ENCODE measurements around the gene RBBP4.
"Not testable (repeated sequence)": the region's sequence is repeated elsewhere in the genome, so short reads cannot be mapped to it uniquely, and the experiment has no call there.

Gene RBBP4

DNA sequence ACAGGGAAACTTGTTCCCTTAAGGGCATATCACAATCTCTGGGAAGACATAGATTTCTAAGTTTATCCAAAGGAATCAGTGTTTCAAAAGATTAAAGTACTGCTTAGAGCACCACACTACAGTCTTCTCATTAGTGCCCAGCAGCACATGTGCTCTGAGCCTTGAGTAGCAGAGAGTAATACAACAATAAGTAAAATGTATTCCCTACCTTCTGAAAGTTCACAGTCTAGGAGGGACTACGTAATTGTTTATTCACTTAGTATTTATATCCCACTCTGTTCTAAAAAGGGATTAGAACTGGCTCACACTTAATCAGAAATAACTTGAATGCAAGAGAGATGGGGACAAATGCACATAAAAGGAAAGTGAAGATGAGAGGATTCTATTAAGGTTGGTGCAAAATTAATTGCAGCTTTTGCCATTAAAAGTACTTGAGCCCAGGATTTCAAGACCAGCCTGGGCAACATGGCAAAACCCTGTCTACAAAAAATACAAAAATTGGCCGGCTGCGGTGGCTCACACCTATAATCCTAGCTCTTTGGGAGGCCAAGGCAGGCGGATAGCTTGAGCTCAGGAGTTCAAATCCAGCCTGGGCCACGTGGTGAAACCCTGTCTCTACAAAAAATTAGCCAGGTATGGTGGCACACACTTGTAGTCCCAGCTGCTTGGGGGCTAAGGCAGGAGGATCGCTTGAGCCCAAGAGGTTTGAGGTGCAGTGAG, 42.6 kb downstream of the RBBP4 start:
- no peak for DNase-seq (ENCODE audit: low read depth)

DNA sequence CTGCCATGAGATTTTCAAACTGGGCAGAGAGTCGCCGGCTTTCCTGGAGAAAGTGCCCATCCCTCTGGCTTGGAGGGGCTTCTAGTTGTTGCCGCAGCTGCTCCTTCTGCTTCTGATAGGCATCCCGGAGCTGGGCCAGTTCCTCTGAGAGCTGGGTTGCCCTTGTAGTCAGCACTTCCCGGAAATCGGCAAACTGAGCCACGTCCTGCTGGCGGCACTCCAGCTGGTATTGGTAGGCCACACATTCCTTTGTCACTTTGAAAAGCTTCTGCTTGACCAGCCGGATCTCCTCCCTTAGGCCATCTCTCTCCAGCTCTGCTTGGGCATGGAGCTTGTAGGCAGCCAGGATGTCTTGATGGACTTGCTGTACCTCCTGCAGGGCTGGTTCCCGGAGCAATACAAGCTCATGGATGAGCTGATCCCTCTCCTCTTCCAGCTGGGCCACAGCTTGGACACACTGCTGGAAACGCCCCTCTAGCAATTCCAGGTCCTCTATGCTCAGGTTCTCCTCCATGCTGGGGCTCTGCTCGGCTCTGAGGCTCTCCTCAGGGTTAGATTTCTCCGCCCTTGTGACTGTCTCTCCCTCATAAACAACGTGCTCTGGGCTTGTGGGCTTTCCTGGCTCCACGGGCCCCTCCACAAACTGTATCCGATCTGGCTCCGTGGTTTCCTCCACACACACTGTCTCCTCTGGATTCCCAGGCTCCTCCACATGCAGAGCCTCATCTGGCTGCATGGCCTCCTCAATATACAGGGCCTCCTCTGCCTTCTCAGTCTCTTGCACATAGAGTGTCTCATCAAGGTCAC, 44.3 kb downstream of the RBBP4 start:
- DNase-seq (ENCODE audit: low read depth): peak; percentile 76

DNA sequence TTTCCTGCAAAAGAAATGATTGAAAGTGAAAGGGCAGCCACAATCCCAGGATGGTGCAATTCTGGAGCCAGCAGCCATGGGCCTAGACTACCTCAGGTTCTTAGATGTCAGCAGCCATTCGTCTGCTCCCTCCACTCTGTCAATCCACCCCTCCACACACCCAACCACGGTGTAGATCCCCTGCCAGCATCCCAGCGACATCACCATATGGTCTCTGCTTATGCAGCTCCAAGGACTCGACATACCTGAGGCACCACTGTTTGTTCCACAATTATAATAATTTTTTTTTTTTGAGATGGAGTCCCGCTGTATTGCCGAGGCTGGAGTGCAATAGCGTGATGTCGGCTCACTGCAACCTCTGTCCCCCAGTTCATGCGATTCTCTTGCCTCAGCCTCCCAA, 45.0 kb downstream of the RBBP4 start:
- DNase-seq (ENCODE audit: low read depth): no peak

DNA sequence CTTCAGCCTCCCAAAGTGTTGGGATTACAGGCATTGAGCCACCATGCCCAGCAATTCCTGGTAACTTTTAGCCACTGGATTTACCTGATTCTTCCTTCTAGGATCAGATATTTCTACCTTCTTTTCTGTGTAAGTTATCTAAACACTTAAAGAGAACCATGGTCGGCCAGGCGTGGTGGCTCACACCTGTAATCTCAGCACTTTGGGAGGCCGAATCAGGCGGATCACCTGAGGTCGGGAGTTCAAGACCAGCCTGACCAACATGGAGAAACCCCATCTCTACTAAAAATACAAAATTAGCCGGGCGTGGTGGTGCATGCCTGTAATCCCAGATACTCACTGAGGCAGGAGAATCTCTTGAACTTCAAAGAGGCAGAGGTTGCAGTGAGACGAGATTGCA, 46.0 kb downstream of the RBBP4 start:
- DNase-seq (ENCODE audit: low read depth): not testable (repeated sequence)

DNA sequence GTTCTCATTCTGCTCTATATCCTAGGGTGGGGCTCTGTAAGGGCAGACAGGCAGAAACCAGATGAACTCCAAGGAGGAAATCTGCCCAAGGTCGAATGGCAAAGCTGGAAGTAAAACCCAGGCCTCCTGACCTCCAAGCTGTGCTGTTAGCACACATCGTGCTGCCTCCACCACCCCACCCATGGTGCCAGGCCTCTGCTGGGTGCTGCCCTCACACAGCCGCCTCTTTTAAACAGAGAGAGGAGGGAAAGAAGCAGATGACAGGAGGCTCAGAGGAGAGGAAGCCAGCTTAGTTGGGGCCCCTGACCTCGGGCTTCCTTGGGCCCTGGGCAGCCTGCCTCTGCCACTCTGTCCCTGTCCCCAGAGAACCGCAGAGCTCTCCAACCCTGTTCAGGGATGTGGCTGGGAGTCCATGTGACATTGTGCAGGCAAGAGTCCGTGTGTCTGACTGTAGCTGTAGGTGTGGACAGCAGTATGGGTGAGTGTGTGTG, 50.5 kb downstream of the RBBP4 start:
- no peak for DNase-seq (ENCODE audit: low read depth)

DNA sequence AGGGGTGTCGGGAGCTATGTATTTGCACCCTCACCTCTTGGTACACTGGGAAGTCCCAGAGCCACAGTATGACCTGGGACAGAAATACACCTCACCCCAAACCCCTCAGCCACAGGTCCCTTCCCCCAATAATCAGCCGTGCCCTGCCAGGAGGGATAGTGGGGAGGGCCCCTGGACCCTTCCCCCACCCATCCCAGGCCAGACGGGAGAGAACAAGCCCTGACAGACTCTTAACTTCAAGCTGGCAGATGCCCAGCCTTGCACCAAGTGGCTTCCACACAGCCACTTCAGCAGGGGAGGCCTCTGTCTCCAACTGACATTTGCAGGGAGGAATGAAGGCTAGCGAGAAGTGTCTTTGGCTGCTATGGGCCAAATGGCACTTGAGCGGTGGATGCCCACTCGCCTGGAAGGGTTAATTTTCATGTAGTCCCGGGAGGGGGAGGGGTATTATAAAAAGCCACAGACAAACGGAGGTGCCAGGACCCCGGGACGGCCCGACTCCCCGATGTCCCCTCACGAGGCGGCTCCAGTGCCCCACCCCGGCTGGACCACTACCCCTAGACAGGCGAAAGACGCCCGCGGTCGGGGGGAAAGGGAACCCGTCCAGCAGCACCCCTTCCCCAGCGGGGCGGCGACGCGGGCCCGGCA, 51.1 kb downstream of the RBBP4 start:
- DNase-seq (ENCODE audit: low read depth): no peak

DNA sequence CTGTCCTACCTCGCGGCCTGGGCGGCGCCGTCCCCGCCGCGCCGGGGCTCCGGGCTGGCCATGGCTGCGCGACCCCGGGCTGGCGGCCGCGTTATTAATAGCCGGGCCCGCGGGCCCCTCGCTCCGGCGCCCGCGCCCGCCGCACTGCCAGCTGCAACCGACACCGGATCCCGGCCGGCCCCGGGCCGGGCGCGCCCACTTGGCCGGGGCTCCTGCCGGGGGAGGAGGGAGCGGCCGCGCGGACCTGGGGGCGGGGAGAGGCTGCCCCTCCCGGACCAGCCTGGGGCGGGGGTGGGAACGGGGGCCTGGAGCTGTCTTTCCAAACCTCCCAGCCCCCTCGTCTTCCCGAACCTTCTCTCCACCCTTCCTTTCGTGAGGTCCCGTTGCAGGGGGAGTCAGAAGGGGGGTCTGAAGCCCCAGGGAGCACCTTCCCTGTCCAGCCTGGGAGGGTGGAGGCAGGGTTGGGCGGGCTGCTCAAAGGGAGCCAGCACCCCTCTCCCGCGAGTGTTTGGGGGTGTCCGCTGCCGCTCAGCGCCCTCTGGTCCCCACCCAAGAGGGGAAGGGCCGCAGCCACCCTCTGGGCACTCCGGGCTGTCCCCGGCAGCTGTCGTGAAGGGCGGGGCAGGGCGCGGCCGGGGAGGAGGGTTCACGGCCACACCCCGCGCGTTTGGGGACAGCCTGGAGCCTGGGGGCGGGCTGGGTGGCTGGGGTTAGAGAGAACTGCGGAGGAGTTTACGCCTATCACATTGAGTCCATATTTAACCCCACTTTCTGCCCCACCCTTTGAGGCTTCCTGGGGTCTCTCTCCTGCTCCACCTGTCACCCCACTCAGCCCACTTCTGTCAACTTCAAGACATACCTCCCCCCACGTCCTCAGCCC, 51.8 kb downstream of the RBBP4 start, which contains the start of gene SYNC:
Gene SYNC, minus strand, starts transcription at position 172 of the 880 bp plus-strand sequence. Its CDS starts 110 bp downstream, at position 62.
- peak; percentile 52 for DNase-seq (ENCODE audit: low read depth)

DNA sequence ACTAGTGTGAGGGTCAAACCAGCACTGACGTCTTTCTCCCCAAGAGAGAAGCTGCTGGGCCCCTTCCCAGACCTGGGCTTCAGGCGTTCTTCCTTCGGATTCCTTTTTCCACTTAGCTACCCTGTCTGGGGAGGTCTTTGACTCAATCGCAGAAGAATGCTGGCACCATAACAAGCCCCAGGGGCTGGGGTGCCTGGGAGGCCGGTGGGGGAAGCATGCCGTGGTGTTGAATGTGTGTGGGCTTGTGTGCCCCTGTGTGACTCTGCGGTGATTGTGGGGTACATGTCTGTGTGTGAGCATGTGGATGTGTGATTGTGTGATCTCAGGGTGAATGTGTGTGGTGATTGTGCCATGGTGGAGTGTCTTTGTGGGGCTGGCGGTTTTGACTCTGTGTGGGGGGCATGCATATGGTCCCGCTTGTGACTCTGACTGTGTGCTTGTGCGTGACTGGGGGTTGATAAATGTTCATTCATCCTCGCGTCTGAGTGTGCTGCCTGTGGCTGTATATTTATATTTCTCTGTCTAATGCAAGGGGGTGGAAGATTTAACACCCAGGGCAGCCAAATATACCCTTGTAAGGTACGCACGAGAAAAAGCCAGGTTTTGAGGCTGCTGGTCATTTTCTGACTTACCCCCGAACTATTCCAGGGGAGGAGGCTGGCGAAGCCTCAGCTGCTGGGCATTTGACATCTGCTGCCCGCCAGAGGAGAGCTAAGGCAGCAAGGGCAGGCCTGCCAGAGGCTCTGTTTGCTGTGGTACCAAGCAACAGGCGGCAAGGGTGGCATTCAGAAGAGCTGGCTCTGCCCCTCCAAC, 52.7 kb downstream of the RBBP4 start:
- peak; percentile 93 for DNase-seq (ENCODE audit: low read depth)

DNA sequence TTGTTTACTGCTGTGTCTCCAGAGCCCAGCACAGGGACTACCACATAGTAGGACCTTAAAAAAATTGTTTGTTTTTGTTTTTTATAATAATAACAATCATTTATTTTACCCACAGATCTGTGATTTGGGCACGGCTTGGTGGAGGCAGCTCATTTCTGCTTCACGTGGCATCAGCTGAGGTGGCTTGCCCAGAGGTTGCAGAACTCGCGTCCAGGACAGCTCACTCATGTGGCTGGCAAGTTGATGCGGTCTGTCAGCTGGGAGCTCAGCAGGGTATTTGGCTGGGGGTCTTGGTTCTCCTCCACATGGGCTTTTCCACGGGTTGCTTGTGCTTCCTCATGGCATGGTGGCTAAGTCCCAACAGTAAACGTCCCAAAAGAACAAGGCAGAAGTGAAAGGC, 54.5 kb downstream of the RBBP4 start:
- DNase-seq (ENCODE audit: low read depth): no peak

- no peak for DNase-seq (ENCODE audit: low read depth)
Observed at GRCh38 chr1:32706491-32706890, 55.5 kb downstream of the RBBP4 start.

DNA sequence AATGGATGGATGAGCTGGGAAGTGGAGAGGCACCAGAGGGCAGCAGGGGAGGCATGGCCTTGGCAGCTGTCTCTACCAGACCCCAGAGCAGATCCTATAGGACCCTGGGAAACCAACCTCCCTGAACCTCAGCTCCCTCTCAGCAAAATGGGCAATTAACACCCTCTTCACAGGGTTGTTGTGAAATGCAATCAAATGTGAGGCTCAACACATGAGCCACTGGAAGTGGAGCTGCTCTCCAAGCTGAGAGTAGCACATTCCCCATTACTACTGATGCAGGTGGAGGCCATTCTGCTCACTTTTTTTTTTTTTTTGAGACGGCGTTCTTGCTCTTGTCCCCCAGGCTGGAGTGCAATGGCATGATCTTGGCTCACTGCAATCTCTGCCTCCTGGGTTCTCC, 58.1 kb downstream of the RBBP4 start:
- DNase-seq (ENCODE audit: low read depth): no peak

GRCh38 chr1:32709476-32709875, 58.5 kb downstream of the RBBP4 start:
- DNase-seq (ENCODE audit: low read depth): no peak

DNA sequence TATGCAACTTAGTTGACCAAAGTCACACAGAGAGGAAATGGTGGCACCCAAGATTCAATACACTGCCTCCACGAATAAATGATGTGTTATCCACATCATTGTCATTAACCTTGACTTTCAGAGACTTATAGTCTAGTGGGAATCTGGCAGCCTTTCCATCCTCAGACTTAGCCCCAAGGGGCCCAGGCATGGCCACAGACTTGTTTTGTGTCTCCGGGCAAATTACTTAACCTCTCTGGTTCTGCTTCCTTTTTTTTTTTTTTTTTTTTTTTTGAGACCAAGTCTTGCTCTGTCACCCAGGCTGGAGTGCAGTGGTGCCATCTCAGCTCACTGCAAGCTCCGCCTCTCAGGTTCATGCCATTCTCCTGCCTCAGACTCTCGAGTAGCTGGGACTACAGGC, 60.2 kb downstream of the RBBP4 start:
- DNase-seq (ENCODE audit: low read depth): not testable (repeated sequence)

DNA sequence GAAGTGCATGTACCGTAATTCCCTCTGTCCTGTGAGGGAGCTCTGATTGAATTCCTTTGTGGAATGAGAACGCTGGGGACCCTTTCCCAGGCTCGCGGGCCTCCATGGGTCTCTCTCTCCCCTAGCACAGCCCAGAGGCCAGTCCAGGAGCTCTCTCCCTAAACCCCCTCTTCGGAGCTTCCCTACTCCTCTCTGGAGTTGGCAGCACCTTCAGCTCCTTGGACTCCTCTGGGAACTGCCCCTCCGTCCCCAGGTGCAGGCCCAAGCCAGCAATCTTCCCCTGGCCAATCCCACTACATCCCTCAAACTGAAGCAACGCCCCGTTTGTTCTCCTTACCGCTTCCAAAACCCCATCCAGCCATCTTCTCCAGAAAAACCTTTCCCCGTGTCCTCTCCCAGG, 62.1 kb downstream of the RBBP4 start:
- DNase-seq (ENCODE audit: low read depth): no peak

DNA sequence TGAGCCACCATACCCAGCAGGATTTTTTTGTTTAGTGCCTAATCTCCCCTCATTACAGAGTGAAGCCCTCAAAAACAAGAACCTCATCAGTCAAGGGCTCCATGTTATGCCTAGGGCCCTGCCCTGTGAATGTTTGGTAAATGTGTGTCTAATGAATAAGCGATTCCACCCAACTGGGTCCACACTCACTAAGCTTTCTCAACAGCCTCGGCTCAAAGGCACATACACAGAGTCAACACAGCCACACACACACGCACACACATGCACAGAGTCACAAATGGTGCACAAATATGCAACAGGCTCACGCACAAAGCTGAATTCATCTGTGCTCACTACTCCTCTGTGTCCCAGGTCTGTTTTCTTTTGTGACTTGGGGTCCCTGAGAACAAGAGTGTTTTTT, 63.3 kb downstream of the RBBP4 start:
- no peak for DNase-seq (ENCODE audit: low read depth)

DNA sequence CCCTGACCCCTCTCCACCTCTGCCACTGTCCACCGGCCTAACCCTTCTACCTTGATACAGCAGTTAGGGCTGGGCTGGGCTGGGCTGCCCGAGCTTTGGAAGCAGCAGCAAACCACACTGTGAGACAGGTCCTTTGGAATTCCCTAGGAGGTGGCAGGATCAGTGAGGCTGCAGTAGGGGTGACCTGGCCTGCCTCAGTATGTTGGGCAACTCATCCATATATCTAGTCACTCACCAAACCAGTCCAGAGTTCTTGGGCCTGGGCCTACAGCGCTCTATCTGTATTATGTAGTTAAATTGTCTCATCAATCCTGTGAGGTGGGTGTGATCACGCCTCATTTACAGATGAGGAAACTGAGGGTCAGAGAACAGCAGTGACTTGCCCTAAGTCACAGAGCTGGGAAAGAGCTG, 64.9 kb downstream of the RBBP4 start:
- DNase-seq (ENCODE audit: low read depth): no peak

DNA sequence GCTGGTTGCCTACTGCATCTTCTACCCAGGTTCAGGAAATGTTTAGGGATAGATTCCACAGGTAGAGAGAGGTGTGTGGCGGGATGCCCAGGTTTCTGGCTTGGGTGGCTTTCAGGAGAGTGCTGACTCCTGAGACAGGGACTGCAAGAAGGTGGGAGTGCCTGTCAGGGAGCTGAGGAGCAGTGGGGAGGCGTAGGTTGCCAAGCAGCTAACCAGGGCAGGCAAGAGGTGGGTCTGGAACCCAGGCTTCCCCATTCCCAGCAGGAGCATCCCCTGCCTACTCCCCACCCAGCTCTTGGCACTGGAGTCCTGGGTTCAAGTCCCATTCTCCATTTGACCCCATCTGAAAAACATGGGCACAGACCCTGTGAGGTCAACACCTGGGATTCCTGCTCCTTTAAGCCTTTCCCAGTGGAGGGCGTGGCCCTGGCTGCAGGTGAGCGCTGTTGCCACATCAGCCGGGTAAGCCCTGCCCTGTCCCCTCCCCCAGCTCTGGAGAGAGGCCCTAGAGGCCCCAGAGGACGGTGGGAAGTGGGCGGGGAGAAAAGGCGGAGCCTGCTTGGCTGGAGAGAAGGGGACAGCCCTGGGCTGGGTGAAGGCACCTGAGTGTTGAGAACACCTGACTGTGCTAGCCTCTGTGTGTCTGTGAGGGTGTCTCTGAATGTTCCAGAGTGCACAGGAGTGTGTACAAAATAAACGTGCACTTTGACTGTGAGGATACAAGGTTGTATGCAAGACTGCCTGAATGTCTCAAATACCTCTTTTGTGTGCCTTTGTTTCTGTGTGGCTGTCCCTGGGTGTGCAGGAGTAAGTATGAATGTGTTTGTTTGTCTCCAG, 65.5 kb downstream of the RBBP4 start:
- DNase-seq (ENCODE audit: low read depth): no peak

DNA sequence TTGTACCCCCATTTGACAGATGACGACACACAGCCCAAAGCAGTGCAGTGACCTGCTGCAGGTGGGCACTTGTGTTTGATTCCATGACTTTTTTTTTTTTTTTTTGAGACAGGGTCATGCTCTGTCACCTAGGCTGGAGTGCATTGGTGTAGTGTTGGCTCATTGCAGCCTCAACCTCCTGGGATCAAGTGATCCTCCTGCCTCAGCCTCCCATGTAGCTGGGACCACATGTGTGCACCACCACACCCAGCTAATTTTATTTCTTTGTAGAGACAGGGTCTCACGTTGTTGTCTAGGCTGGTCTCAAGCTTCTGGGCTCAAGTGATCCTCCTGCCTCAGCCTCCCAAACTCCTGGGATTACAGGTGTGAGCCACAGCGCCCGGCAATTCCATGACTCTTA, 66.5 kb downstream of the RBBP4 start:
- DNase-seq (ENCODE audit: low read depth): no peak

- DNase-seq (ENCODE audit: low read depth): no peak
Observed at GRCh38 chr1:32718036-32718435, 67.0 kb downstream of the RBBP4 start.

DNA sequence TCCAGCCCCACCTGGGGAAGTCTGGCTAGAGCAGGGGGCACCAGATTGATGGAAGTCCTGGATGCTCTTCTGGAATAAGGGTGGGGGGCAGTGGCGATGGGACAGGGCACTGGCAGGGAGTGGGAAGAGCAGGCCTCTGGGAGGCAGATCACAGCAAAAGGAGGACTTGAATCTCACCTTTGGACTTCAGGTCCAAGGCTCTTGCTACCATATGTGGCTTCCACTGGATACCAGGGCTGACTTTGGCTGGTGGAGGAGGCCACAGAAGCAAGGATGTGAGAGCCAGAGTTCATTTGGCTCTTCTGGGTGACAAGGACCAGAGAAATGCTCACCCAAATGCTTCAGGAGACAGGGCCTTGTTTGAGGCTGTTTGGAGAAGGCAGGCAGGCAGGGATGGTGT, 67.5 kb downstream of the RBBP4 start:
- DNase-seq (ENCODE audit: low read depth): no peak

All from stromal cell of bone marrow (primary cell).